ENCODE data around the gene OTULIN. TPM values are rescaled to one million over a fixed set of nuclear protein-coding genes. Genes with fewer than 3 reads are reported as not detected.

OTULIN gene
- total RNA-seq, 4 donors from 2014 or later, result 33.0 to 42.2 (median 37.8) TPM

DNA sequence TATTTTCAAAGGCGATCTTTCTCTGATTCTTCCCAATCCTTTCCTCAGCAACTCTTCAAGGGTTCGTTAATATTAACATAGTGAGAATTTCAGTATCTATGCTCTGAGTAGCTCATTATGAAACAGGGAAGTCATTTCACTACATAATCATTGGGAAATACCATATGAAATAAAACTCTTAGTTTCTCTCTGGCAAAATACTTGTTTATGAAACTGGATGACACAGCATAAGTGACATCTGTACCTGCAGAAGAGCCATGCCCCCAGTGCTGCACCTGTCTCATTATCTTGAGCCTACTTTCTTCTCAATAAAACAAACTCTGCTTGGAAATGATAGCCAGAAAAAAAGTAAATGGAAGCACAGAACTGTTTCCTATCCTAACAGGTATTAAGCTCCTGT is 33.8 kb upstream of the OTULIN start:
- Histone ChIP-seq H3K27me3 (no peaks in the 10 kb centered on the region), H3K9me3 (no peaks in the 10 kb centered on the region), H3K4me3 (no peak overlapping the region), H3K27ac (no peak overlapping the region), H3K4me1 (no peaks in the 10 kb centered on the region), H3K36me3 (no peaks in the 10 kb centered on the region)
- no peak for DNase-seq
- TF ChIP-seq, protein P1, sequence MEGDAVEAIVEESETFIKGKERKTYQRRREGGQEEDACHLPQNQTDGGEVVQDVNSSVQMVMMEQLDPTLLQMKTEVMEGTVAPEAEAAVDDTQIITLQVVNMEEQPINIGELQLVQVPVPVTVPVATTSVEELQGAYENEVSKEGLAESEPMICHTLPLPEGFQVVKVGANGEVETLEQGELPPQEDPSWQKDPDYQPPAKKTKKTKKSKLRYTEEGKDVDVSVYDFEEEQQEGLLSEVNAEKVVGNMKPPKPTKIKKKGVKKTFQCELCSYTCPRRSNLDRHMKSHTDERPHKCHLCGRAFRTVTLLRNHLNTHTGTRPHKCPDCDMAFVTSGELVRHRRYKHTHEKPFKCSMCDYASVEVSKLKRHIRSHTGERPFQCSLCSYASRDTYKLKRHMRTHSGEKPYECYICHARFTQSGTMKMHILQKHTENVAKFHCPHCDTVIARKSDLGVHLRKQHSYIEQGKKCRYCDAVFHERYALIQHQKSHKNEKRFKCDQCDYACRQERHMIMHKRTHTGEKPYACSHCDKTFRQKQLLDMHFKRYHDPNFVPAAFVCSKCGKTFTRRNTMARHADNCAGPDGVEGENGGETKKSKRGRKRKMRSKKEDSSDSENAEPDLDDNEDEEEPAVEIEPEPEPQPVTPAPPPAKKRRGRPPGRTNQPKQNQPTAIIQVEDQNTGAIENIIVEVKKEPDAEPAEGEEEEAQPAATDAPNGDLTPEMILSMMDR (IDR thresholded peaks at IDR 0.05), result no peak
- TF ChIP-seq POLR2A (IDR thresholded peaks at IDR 0.05), result no peak

DNA sequence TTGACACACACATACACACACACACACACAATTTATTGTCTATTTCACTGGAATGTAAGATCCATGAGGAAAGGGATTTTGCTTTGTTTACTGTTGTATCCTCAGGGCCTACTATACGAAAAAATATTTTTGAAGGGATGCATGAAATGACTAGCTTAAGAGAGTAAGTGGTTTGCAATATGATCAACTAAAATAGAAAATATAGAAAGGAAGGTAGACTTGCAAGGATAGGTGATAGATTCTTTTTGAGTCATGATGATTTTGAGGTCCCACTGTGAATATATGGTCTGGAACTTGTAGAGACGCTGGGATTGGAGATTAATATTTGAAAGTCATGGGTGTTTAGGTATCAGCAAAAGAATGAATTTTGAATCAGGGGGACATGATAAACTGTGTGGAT is 28.9 kb upstream of the OTULIN start:
- H3K36me3 ChIP-seq, result no peaks in the 10 kb centered on the region
- H3K4me3 ChIP-seq, result no peak overlapping the region
- H3K27ac ChIP-seq, result no peak overlapping the region
- no peaks in the 10 kb centered on the region for H3K4me1 ChIP-seq
- H3K27me3 ChIP-seq, result no peaks in the 10 kb centered on the region
- TF ChIP-seq POLR2A (IDR thresholded peaks at IDR 0.05), result no peak
- TF ChIP-seq, protein P1 (IDR thresholded peaks at IDR 0.05), result no peak
- no peak for DNase-seq
- no peaks in the 10 kb centered on the region for H3K9me3 ChIP-seq

DNA sequence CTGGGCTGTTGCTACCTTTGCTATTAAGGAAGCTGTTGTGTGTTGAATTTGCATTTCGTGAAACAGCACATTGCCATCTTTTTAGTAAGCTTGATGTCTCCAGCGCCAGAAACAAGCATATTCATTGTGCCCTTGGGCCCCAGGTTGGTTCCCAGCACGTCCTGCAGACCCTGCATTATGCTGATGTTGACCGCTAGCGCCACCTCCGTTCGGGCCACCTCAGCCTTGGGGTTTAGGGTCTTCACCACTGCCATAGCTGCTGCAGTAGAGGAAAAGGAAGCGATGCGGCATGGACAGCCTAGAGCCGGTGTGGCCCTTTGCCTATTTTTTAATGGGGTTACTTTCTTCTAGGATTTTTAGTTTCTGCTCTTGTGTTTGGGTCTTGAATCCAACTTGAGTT is 23.8 kb upstream of the OTULIN start:
- Histone ChIP-seq H3K27me3 (no peaks in the 10 kb centered on the region), H3K9me3 (no peaks in the 10 kb centered on the region), H3K4me1 (no peaks in the 10 kb centered on the region), H3K4me3 (no peak overlapping the region), H3K36me3 (no peaks in the 10 kb centered on the region), H3K27ac (no peak overlapping the region)
- no peak for DNase-seq
- TF ChIP-seq POLR2A (IDR thresholded peaks at IDR 0.05), result no peak
- TF ChIP-seq, protein P1 (IDR thresholded peaks at IDR 0.05), result no peak

DNA sequence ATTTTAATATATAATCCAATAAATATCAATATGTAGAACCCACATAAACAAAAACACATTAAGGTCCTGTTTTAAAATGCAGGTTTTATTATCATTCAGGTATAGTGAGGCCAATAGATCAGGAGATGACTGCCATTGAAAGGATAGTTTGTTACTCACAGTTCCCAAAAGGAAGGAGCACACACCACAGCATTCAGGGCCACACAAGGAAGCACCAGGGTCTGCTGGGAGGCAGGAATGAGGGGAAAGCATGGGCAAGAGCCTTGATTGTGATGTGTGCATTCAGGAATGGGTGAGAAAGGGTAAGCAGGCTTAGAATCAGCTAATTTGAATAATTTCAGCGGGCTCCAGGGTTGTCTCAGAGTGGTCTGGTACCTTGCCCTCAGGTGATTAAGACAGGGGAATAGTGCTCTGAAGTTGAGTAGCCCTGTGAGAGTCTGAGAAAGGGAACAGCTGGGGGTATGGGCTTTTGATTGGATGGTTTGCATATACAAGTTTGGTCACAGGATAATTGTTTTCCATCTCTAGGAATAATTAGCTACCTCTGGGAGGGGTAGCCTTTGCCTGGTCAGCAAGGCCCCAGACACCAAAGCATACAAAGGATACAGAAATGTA is 19.8 kb upstream of the OTULIN start:
- no peak for TF ChIP-seq POLR2A (IDR thresholded peaks at IDR 0.05)
- TF ChIP-seq, protein P1 (IDR thresholded peaks at IDR 0.05), result no peak
- Histone ChIP-seq H3K27ac (no peak overlapping the region), H3K36me3 (no peaks in the 10 kb centered on the region), H3K4me3 (no peak overlapping the region), H3K9me3 (no peaks in the 10 kb centered on the region), H3K4me1 (no peaks in the 10 kb centered on the region), H3K27me3 (no peaks in the 10 kb centered on the region)
- DNase-seq, result no peak

DNA sequence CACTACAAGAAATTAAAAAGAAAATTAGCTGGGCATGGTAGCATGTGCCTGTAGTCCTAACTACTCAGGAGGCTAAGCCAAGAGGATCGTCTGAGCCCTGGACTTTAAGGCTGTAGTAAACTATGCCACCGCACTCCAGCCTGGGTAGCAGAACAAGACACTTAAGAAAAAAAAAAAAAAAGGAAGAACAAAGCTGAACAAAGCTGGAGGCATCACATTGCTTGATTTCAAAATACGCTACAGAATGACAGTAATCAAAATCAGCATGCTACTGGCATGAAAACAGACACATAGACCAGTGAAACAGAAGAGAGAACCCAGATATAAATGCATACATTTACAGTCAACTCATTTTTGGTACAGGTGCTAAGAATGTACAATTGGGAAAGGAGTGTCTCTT is 14.5 kb upstream of the OTULIN start:
- Histone ChIP-seq H3K9me3 (no peaks in the 10 kb centered on the region), H3K27ac (no peak overlapping the region), H3K4me1 (no peaks in the 10 kb centered on the region), H3K36me3 (no peaks in the 10 kb centered on the region), H3K4me3 (no peak overlapping the region), H3K27me3 (no peaks in the 10 kb centered on the region)
- no peak for TF ChIP-seq POLR2A (IDR thresholded peaks at IDR 0.05)
- DNase-seq, result no peak

DNA sequence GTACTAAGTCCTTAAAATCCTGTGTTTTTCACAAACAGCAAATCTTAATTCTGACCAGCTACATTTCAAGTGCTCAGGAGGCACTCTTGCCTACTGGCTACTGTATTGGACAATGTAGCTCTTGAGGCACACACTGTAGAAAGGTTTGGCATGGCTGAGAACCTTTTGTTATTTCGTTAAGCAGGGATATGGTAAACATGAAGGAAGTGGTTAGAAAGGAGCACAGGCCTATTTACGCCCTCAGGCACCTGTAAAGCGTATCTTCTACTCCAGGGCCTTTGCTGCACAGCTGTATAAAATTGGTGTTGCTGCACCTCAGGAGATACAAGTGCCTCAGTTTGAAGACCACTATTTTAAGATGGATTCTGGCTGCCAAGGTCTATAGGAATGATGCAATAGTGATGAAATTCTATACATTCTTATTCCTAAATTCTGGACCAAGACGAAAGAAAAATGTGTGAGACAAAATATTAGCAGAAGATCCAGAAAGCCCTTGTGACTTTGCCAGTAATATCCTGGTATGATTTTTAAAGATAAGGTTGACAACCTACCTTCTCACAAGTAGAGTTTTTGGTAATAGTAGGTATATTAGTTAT is 9.3 kb upstream of the OTULIN start:
- no peaks in the 10 kb centered on the region for H3K27me3 ChIP-seq
- DNase-seq, result no peak

More for the DNA sequence above, 9.3 kb upstream of the OTULIN start:
- Histone ChIP-seq H3K36me3 (no peaks in the 10 kb centered on the region), H3K27ac (no peak overlapping the region), H3K4me1 (no peaks in the 10 kb centered on the region), H3K9me3 (no peaks in the 10 kb centered on the region), H3K4me3 (no peak overlapping the region)
- no peak for TF ChIP-seq POLR2A (IDR thresholded peaks at IDR 0.05)
- TF ChIP-seq, protein P1 (IDR thresholded peaks at IDR 0.05), result no peak
